Upper lobe of right lung (tissue), 1 donor: ENCODE data around the gene PARP11. TPM values are rescaled to one million over a fixed set of nuclear protein-coding genes. Genes with fewer than 3 reads are reported as not detected.

ENCODE experiments used
- ATAC-seq: fragments of 200-7000 bp; cut with Tn5 transposase; one replicate; pipeline ENCODE4 v1.9.1; 2020; ENCODE audit warnings: mild to moderate bottlenecking, moderate library complexity
- DNase-seq: peaks from one replicate; pipeline ENCODE4 v3.0.0-alpha.2; 2020
- H3K27ac ChIP-seq: fragments of 200-600 bp; one replicate; pipeline ENCODE4 v1.8.0; 2022
- H3K27me3 ChIP-seq: fragments of 200-600 bp; one replicate; pipeline ENCODE4 v1.8.0; 2022; ENCODE audit warnings: mild to moderate bottlenecking
- H3K36me3 ChIP-seq: fragments of 200-600 bp; one replicate; pipeline ENCODE4 v1.8.0; 2022
- H3K4me1 ChIP-seq: fragments of 200-600 bp; one replicate; pipeline ENCODE4 v1.8.0; 2022
- H3K4me3 ChIP-seq: fragments of 200-600 bp; one replicate; pipeline ENCODE4 v1.8.0; 2022; ENCODE audit warnings: mild to moderate bottlenecking
- H3K9me3 ChIP-seq: fragments of 200-600 bp; one replicate; pipeline ENCODE4 v1.8.0; 2022
- CTCF ChIP-seq: fragments of 200-600 bp; IDR thresholded peaks from one replicate; pipeline ENCODE4 v1.8.0; 2022; ENCODE audit warnings: antibody characterized with exemption
- intact Hi-C: fragments of 100-400 bp; cut with DNase I; formaldehyde crosslinking; loops from one replicate; pipeline ENCODE4 v1.11.0; 2022
- total RNA-seq: library from RNA; stranded (reverse); fragmentation: NEBNext Ultra II Directional; extraction: Animal tissue kit (Norgen Biotek cat#: 25700); gene quantifications from one replicate; pipeline ENCODE4 v1.2.1, GENCODE V29; 2021
- donor health status: DM: no; HTN: yes; CAD: no; lungs with severe emphysema.

The PARP11 gene
- total RNA-seq, 1 donor from 2014 or later = 14.5 TPM

DNA sequence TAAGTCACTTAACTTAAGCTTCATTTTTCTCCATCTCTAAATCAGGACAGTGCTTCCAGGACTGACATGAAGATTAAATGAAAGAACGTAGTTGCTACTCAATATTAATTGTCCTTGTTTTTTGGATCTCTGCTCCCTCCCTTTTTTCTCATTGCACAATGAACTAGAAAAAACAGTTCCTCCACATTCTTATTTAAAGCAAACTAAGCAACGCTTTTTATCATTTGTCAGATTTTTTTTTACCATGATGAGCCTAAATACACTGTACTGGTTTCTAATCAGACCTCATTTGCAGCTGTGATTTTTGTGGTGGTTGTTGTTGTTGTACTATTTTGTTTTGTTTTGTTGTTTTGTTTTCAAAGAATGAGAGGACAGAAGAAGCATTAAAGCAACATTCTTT is 23.2 kb upstream of the PARP11 start:
- Histone ChIP-seq H3K36me3 (no peaks in the 10 kb centered on the region), H3K4me1 (peaks cover 15% of the 10 kb centered on the region), H3K9me3 (no peaks in the 10 kb centered on the region), H3K4me3 (no peak overlapping the region), H3K27ac (peak overlapping the region; percentile 59), H3K27me3 (no peaks in the 10 kb centered on the region)
- no peak for DNase-seq
- TF ChIP-seq CTCF = no peak
- intact Hi-C loops = no loop called here
- no peak for ATAC-seq

DNA sequence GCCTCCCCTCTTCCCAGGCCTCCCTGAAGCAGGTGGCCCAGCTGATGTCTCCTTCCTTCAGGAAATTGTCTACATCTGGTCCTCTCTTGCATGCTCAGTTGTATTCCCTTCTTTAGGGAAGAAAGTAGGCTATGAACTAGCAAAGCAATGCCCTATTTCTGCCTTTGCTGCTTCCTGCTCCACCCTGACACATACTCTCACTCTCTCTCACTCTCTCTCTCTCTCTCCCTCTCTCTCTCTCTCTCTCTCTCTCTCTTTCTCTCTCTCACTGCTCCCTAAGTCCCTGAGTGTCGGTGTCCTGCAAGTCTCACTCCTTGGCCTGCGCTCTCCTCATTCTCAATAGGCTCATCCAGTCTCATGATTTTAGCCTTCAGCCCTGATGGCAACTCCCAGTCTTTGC is 19.4 kb upstream of the PARP11 start:
- peaks cover 3% of the 10 kb centered on the region for H3K27me3 ChIP-seq
- no peak for ATAC-seq
- no peak for DNase-seq
- H3K4me3 ChIP-seq = no peak overlapping the region
- intact Hi-C loops = no loop called here
- H3K27ac ChIP-seq = no peak overlapping the region
- H3K4me1 ChIP-seq = peaks cover 15% of the 10 kb centered on the region
- H3K9me3 ChIP-seq = no peaks in the 10 kb centered on the region
- no peak for TF ChIP-seq CTCF
- H3K36me3 ChIP-seq = no peaks in the 10 kb centered on the region

DNA sequence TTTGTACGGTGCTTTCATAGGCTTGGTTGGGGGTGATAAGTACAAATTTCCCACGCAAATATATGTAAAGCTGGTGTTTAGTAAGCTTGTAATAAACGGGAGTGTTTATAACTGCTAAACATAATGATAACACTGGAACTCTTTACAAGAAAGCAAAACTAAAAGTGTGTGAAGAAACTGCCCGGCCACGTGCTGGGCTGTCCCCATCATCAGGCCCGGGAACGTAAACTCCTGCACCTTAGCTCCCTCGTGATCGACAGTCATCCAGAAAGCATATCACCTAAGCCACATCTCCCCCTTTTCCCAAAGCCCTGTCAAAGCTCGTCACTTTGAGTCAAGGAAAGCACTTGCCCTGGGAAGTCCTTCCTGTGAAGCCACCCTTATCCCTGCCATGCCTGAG is 18.0 kb upstream of the PARP11 start:
- Histone ChIP-seq H3K27ac (no peak overlapping the region), H3K36me3 (no peaks in the 10 kb centered on the region), H3K4me1 (peaks cover 3% of the 10 kb centered on the region), H3K4me3 (no peak overlapping the region), H3K9me3 (no peaks in the 10 kb centered on the region), H3K27me3 (peaks cover 3% of the 10 kb centered on the region)
- intact Hi-C loops = no loop called here
- no peak for TF ChIP-seq CTCF
- DNase-seq = no peak
- no peak for ATAC-seq

DNA sequence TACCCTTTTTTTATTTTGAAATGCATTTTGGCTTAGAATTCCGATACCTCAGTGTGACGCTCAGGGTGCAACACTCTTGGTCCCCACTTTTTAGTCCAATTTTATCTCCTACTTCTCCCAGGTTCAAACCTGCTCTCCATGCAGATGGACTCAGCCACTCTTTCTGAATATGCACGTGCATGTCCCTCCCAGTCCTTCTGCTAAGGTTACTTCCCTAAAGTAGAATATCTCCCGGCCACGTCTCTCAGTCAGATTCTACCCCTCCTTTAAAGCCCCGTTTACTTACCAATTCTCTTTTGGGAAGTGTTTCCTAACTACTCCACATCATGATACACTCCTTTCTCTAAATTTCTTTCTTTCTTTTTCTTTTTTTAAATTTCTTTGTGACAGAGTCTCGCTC is 15.5 kb upstream of the PARP11 start:
- no peak for TF ChIP-seq CTCF
- Histone ChIP-seq H3K36me3 (no peaks in the 10 kb centered on the region), H3K27me3 (peaks cover 3% of the 10 kb centered on the region), H3K4me1 (no peaks in the 10 kb centered on the region), H3K9me3 (no peaks in the 10 kb centered on the region), H3K27ac (no peak overlapping the region), H3K4me3 (no peak overlapping the region)
- intact Hi-C loops = loop anchor here (10.0 kb wide), 1 partner anchor 386 kb away; the partner anchor contains the start of gene CCND2
- ATAC-seq (no peak), DNase-seq (no peak)

DNA sequence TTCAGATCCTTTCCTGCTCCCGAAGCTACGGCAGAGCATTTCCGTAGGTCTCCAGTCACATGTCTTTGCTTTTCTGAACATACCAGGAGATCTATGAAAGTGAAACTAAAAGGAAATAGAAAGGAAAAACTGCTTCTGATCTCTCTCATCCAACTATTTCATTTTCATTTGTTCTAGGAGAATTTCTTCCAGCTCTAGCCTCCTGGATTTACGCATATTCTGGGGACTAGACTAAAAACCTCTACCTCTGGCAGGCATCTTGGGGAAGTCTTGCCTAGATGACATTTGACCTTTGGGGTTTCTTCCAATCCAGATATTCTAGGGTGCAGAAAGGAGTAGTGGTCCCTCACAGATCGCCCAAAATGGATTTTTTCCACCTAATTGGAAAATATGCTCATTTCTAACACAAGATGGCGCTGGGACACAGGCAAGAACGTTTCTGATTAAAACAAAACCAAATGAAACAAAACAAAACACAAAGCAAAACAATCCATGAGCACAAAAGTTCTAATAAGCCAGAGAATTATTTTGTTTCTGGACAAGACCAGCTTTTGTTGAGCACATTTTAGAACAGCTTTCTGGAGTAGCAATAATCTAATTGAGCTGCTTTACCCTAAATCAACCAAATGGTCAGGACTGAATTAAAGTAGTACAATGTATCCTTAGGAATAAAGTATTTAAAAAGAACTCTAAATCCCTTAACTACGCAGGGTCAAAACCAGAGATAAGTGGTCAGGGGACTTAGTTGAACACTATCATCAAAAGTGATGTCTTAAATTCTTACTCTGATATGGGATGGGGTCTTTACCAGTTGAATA is 12.3 kb upstream of the PARP11 start:
- peaks cover 12% of the 10 kb centered on the region for H3K27me3 ChIP-seq
- TF ChIP-seq CTCF = peak; percentile 78
- intact Hi-C loops = loop anchor here (10.0 kb wide), 1 partner anchor 389 kb away; the partner anchor contains the start of gene CCND2
- peak overlapping the region; percentile 64 for H3K27ac ChIP-seq
- H3K36me3 ChIP-seq = no peaks in the 10 kb centered on the region
- H3K4me3 ChIP-seq = peak overlapping the region; percentile 43
- ATAC-seq (peak; percentile 62), DNase-seq (no peak)
- no peaks in the 10 kb centered on the region for H3K9me3 ChIP-seq
- H3K4me1 ChIP-seq = no peaks in the 10 kb centered on the region
